Measurements from ENCODE around the gene UQCR10.

The UQCR10 gene

GRCh38 chr22:29767171-29768051 lies at the start of gene UQCR10:
TSS of gene UQCR10 (plus strand) at chr22:29767369. CDS start at chr22:29767399, 30 bp downstream.
- DNase-seq (ENCODE audit: low read depth), result peak; percentile 89

DNA sequence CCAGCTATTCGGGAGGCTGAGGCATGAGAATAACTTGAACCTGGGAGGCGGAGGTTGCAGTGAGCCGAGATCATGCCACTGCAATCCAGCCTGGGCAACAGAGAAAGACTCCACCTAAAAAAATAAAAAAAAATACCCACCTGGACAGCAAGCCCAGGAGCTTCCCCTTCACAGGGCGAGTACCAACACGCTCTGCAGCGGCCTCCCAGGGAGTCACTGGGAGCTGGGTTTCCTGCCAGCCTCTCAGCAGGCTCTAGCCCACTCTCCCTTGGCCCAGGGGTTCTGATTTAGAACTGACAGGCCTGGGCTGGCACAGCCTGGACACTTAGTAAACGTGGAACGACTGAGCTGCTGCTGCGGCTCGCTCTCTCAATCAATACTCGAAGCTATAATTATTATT lies 49.4 kb upstream of the UQCR10 start:
- no peak for DNase-seq (ENCODE audit: low read depth)

GRCh38 chr22:29718949-29719898 lies 47.9 kb upstream of the UQCR10 start:
- no peak for DNase-seq (ENCODE audit: low read depth)

GRCh38 chr22:29719899-29720645 lies 47.1 kb upstream of the UQCR10 start, which contains the start of gene CABP7:
TSS of gene CABP7 (plus strand) at chr22:29720003. CDS start at chr22:29720425, 422 bp downstream.
- DNase-seq (ENCODE audit: low read depth), result no peak

GRCh38 chr22:29720811-29721323 lies 46.3 kb upstream of the UQCR10 start:
- no peak for DNase-seq (ENCODE audit: low read depth)

- DNase-seq (ENCODE audit: low read depth), result no peak
These were observed 45.0 kb upstream of the UQCR10 start for GRCh38 chr22:29722151-29722550.

GRCh38 chr22:29722587-29722986 lies 44.6 kb upstream of the UQCR10 start:
- DNase-seq (ENCODE audit: low read depth), result no peak

DNA sequence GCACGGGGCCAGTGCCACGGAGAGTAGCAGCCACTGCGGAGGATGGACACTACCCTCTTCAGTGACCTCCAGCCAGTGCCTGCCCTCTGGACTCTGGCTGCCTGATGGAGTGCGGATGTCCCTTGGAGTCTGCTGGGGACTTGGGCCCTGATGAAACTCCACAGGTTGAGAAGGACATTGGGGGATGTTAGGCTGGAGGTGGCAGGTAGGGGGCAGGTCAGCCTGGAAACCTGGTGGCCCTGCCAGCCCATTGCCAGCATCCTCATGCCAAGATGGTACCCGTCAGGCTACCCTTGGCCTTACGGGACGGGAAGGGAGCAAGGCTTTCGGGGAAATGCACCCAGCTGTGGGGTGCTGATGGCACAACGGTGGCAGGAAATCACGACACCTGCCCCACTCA lies 43.4 kb upstream of the UQCR10 start:
- DNase-seq (ENCODE audit: low read depth), result no peak

- no peak for DNase-seq (ENCODE audit: low read depth)
These were observed 42.3 kb upstream of the UQCR10 start for GRCh38 chr22:29724843-29725242.

GRCh38 chr22:29726106-29726505 lies 41.1 kb upstream of the UQCR10 start:
- DNase-seq (ENCODE audit: low read depth), result no peak

- DNase-seq (ENCODE audit: low read depth), result no peak
These were observed 40.5 kb upstream of the UQCR10 start for GRCh38 chr22:29726512-29727130.

- no peak for DNase-seq (ENCODE audit: low read depth)
These were observed 40.0 kb upstream of the UQCR10 start for GRCh38 chr22:29727131-29727523.

DNA sequence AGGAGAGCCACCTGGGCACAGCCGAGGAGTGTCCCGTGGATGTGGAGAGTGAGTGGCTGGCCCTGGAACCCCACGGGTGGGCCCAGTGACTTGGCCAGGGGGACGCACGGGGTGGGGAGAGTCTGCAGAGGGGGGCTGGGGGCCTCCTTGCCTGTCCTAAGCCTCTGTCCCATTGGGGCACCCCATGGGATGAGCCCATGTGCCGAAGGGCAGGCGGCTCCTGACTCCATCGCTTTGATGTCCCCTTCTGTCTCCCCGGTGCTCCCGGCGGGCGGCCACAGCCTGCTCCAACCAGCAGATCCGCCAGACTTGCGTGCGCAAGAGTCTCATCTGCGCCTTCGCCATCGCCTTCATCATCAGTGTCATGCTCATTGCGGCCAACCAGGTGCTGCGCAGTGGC lies 38.0 kb upstream of the UQCR10 start:
- DNase-seq (ENCODE audit: low read depth), result no peak

GRCh38 chr22:29731058-29731850 lies 35.9 kb upstream of the UQCR10 start:
- no peak for DNase-seq (ENCODE audit: low read depth)

- no peak for DNase-seq (ENCODE audit: low read depth)
These were observed 34.3 kb upstream of the UQCR10 start for GRCh38 chr22:29732883-29733282.

DNA sequence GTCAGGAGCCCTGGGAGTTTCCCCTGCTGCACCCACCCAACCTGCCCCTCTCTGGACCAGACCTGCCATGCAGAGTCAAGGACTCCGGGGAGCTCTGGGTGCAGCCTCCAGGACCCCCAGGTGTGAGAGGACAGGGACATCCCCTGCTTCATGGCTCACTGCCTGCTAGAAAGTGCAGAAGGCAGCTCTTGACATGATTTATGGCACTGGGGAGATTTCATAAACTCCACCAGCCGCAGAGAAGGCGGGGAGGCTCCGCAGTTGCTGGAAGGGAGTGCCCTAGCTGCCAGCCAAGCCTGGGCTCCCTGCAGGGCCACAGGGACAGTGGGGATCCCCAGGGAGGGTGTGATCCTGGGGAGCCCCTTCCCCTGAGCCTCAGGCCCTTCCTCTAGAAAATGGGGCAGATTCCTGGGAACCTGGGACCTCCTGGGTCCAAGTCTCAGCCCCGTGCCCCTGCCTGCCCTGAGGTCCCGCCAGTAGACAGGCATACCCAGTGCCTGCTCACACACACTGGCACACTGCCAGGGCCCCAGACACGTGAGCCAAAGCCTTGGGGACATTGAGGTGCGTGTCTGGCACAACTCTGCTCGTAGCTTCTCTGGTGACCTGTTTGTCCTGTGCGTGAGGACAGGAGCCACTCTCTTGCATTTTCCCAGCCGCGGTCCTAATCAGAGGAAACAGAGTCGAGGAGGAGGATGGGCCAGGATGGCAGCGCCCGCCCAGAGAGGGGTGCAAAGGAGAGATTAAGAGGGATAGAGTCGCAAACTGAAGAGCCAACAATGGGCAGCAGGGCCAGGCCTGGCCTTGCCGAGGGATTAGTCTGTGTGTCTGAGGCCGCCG lies 33.6 kb upstream of the UQCR10 start:
- DNase-seq (ENCODE audit: low read depth), result no peak

DNA sequence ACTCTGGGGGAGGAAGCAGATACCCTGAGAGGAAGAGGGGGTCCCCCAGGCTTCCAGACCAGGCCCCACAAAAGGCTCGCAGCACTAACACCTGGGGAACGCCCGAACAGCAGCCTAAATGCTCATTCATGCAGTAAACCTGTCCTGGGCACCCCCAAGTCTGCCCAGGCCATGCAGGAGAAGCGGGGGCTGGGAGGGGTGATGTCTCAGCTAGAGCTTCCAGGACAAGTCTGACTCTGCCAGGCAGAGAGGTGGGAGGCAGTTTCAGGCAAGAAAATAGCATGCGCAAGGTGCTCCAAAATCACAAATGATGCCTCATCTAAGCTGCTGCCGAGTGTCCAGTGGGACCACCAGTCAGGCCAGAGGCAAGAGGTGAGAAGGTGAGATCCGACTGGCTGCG lies 32.8 kb upstream of the UQCR10 start:
- no peak for DNase-seq (ENCODE audit: low read depth)

DNA sequence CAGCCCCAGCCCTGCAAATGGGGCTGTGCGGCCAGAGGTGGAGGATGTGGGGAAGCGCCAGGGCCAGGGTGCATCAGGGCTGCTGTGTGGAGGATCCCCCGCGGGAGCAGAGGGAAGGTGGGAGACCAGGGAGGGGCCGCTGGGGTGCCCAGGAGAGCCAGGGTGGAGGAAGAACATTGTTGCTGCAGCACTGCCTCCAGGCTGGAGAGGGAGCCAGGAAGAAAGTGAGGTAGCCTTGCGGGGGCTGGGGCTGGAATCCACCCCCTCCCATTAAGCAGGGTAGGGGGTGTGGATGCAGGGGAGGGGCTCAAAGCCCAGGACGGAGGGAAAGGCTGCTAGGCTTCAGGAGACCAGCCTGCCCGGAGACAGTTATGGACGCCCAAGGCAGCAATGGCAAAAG lies 32.3 kb upstream of the UQCR10 start:
- no peak for DNase-seq (ENCODE audit: low read depth)

- no peak for DNase-seq (ENCODE audit: low read depth)
These were observed 31.8 kb upstream of the UQCR10 start for GRCh38 chr22:29735416-29735815.

Measured in activated gamma-delta T cell treated with anti-CD3 and anti-CD28 coated beads, Interleukin-2, amount 50 U/mL, for 16 hours (primary cell).